HG02973 (cell line): ENCODE data around the gene SMG6.
A peak's percentile ranks its signal among the peaks of the same experiment; 100 is the strongest.

Experiments used
- ATAC-seq: cut with Tn5 transposase; IDR thresholded peaks from one replicate; pipeline ENCODE4 v1.9.1; 2021; ENCODE audit warnings: moderate library complexity; ENCODE audit not compliant: unreplicated experiment

The SMG6 gene

GRCh38 chr17:2111691-2112090, 191.9 kb downstream of the SMG6 start:
- ATAC-seq: no peak

- no peak for ATAC-seq
Measured at GRCh38 chr17:2110436-2110835, 193.1 kb downstream of the SMG6 start.

GRCh38 chr17:2108170-2108569, 195.4 kb downstream of the SMG6 start:
- no peak for ATAC-seq

- no peak for ATAC-seq
Measured at GRCh38 chr17:2107506-2107905, 196.1 kb downstream of the SMG6 start.

GRCh38 chr17:2107050-2107449, 196.5 kb downstream of the SMG6 start:
- ATAC-seq: no peak

- ATAC-seq: no peak
Measured at GRCh38 chr17:2106308-2106955, 197.2 kb downstream of the SMG6 start.

- no peak for ATAC-seq
Measured at GRCh38 chr17:2105663-2106062, 197.9 kb downstream of the SMG6 start.

- ATAC-seq: no peak
Measured at GRCh38 chr17:2102931-2103809, 200.4 kb downstream of the SMG6 start.

- ATAC-seq: no peak
Measured at GRCh38 chr17:2101448-2102257, 201.9 kb downstream of the SMG6 start.

GRCh38 chr17:2095536-2095910, 208.1 kb downstream of the SMG6 start:
- ATAC-seq: no peak

GRCh38 chr17:2094891-2095535, 208.6 kb downstream of the SMG6 start:
- no peak for ATAC-seq

GRCh38 chr17:2093349-2093748, 210.2 kb downstream of the SMG6 start:
- no peak for ATAC-seq

GRCh38 chr17:2092253-2092652, 211.3 kb downstream of the SMG6 start:
- no peak for ATAC-seq

GRCh38 chr17:2090804-2091534, 212.6 kb downstream of the SMG6 start:
- no peak for ATAC-seq

- ATAC-seq: no peak
Measured at GRCh38 chr17:2090210-2090641, 213.4 kb downstream of the SMG6 start.

GRCh38 chr17:2089021-2089422, 214.6 kb downstream of the SMG6 start:
- peak; percentile 10 for ATAC-seq

- ATAC-seq: peak; percentile 33
Measured at GRCh38 chr17:2087597-2088211, 215.9 kb downstream of the SMG6 start.

GRCh38 chr17:2086306-2086705, 217.3 kb downstream of the SMG6 start:
- ATAC-seq: no peak

GRCh38 chr17:2085648-2085949, 218.0 kb downstream of the SMG6 start:
- no peak for ATAC-seq
